ENCODE measurements around the gene CCDC169.
"Not testable (repeated sequence)": the region's sequence is repeated elsewhere in the genome, so short reads cannot be mapped to it uniquely, and the experiment has no call there.

Gene CCDC169

DNA sequence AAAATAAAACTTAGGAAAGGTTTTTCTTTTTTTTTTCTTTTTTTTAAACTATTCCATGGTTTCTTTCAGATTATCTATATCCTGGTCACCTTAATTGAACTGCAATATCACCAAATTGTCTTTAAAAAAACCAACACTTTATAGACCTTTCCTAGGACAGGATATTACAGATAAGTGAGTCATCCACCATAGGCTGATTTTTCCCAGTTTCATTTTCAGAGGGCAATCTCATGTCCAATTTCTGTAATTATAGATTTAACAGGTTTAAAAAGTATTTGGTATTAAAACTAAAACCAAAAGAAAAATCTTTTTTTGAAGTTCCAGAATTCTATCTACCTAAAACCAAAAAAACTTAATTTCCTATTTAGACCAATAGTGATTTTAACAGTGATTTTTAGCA, 35.4 kb upstream of the CCDC169 start:
- H3K9ac ChIP-seq (ENCODE audit: low read depth, low read length): peak overlapping the region; percentile 38
- H3K4me2 ChIP-seq (ENCODE audit: low read length): peak overlapping the region; percentile 57
- no peaks in the 10 kb centered on the region for H3K9me3 ChIP-seq (replicated peaks; ENCODE audit: low read length)
- H3K4me1 ChIP-seq (ENCODE audit: control insufficient read depth, insufficient read depth, low read length): peaks cover 9% of the 10 kb centered on the region
- H3K27me3 ChIP-seq (ENCODE audit: control insufficient read depth, insufficient read depth, low read length): no peaks in the 10 kb centered on the region
- peaks cover 39% of the 10 kb centered on the region for H3K36me3 ChIP-seq (ENCODE audit: insufficient read depth, low read length)
- no peak overlapping the region for H3K4me3 ChIP-seq (ENCODE audit: low read length)

GRCh38 chr13:36332255-36332654, 34.6 kb upstream of the CCDC169 start:
- H3K9ac ChIP-seq (ENCODE audit: low read depth, low read length); H3K4me3 ChIP-seq (ENCODE audit: low read length); H3K9me3 ChIP-seq (replicated peaks; ENCODE audit: low read length); H3K4me1 ChIP-seq (ENCODE audit: control insufficient read depth, insufficient read depth, low read length); H3K4me2 ChIP-seq (ENCODE audit: low read length); H3K27me3 ChIP-seq (ENCODE audit: control insufficient read depth, insufficient read depth, low read length): not testable (repeated sequence)
- peaks cover 46% of the 10 kb centered on the region for H3K36me3 ChIP-seq (ENCODE audit: insufficient read depth, low read length)

- Histone ChIP-seq H3K4me1 (ENCODE audit: control insufficient read depth, insufficient read depth, low read length) (peaks cover 9% of the 10 kb centered on the region), H3K9me3 (replicated peaks; ENCODE audit: low read length) (no peaks in the 10 kb centered on the region), H3K9ac (ENCODE audit: low read depth, low read length) (no peak overlapping the region), H3K36me3 (ENCODE audit: insufficient read depth, low read length) (peaks cover 55% of the 10 kb centered on the region), H3K27me3 (ENCODE audit: control insufficient read depth, insufficient read depth, low read length) (no peaks in the 10 kb centered on the region), H3K4me2 (ENCODE audit: low read length) (no peak overlapping the region), H3K4me3 (ENCODE audit: low read length) (no peak overlapping the region)
Observed at GRCh38 chr13:36331280-36331679, 33.7 kb upstream of the CCDC169 start.

DNA sequence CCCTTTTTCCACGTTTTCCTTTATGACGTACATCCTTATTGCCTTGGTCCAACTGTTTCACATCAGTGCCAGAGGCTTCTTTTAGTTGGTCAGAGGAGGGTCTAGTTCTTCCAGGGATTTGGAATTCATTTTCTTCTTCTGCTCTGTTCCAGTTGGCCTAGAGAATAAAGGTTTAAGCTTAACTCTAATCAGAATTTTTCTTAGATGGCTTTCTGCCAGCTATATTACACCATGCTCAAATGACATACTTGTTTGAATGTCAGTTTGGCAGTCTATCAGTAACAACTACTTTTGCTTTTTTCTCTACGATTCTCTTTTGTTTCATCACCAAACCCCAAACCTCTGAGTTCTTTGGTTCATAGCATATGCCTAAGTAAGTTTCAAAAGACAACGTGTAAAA, 31.7 kb upstream of the CCDC169 start:
- H3K4me2 ChIP-seq (ENCODE audit: low read length): no peak overlapping the region
- no peak overlapping the region for H3K4me3 ChIP-seq (ENCODE audit: low read length)
- no peak overlapping the region for H3K9ac ChIP-seq (ENCODE audit: low read depth, low read length)
- peaks cover 9% of the 10 kb centered on the region for H3K4me1 ChIP-seq (ENCODE audit: control insufficient read depth, insufficient read depth, low read length)
- H3K27me3 ChIP-seq (ENCODE audit: control insufficient read depth, insufficient read depth, low read length): no peaks in the 10 kb centered on the region
- H3K36me3 ChIP-seq (ENCODE audit: insufficient read depth, low read length): peaks cover 65% of the 10 kb centered on the region
- H3K9me3 ChIP-seq (replicated peaks; ENCODE audit: low read length): no peaks in the 10 kb centered on the region

- Histone ChIP-seq H3K4me1 (ENCODE audit: control insufficient read depth, insufficient read depth, low read length) (peaks cover 7% of the 10 kb centered on the region), H3K4me3 (ENCODE audit: low read length) (no peak overlapping the region), H3K9me3 (replicated peaks; ENCODE audit: low read length) (no peaks in the 10 kb centered on the region), H3K4me2 (ENCODE audit: low read length) (no peak overlapping the region), H3K27me3 (ENCODE audit: control insufficient read depth, insufficient read depth, low read length) (no peaks in the 10 kb centered on the region), H3K36me3 (ENCODE audit: insufficient read depth, low read length) (peaks cover 70% of the 10 kb centered on the region), H3K9ac (ENCODE audit: low read depth, low read length) (no peak overlapping the region)
Observed at GRCh38 chr13:36328821-36329220, 31.2 kb upstream of the CCDC169 start.

DNA sequence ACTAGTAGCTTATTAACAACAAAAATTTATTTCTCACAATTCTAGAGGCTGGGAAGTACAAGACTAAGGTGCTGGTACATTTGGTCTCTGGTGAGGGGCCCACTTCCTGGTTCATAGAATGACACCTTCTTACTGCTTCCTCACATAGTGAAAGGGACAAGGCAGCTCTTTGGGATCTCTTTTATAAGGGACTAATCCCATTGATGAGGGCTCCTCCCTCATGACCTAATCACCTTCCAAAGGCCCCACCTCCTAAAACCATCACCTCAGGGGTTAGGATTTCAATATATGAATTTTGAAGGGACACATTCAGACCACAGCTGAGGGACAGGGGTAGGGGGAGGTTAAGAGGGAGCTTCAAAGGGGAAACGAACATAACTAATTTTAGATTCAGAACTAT, 28.3 kb upstream of the CCDC169 start:
- no peak overlapping the region for H3K4me3 ChIP-seq (ENCODE audit: low read length)
- H3K4me1 ChIP-seq (ENCODE audit: control insufficient read depth, insufficient read depth, low read length): no peaks in the 10 kb centered on the region
- peaks cover 80% of the 10 kb centered on the region for H3K36me3 ChIP-seq (ENCODE audit: insufficient read depth, low read length)
- H3K9me3 ChIP-seq (replicated peaks; ENCODE audit: low read length): no peaks in the 10 kb centered on the region
- no peaks in the 10 kb centered on the region for H3K27me3 ChIP-seq (ENCODE audit: control insufficient read depth, insufficient read depth, low read length)
- H3K4me2 ChIP-seq (ENCODE audit: low read length): no peak overlapping the region
- H3K9ac ChIP-seq (ENCODE audit: low read depth, low read length): no peak overlapping the region

DNA sequence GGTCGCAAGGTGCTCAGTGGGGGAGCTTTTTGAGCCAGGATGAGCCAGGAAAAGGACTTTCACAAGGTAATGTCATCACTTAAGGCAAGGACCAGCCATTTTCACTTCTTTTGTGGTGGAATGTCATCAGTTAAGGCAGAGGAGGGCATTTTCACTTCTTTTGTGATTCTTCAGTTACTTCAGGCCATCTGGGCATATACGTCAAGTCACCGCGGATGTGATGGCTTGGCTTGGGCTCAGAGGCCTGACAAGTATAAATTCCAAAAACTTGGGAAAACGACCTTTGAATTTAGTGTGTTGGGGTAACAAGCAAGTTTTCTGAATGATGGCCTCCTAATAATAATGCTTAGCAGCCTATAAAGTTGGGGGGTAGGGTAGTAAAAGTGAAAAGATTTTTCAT, 27.3 kb upstream of the CCDC169 start:
- H3K9ac ChIP-seq (ENCODE audit: low read depth, low read length); H3K4me2 ChIP-seq (ENCODE audit: low read length); H3K4me3 ChIP-seq (ENCODE audit: low read length); H3K27me3 ChIP-seq (ENCODE audit: control insufficient read depth, insufficient read depth, low read length); H3K4me1 ChIP-seq (ENCODE audit: control insufficient read depth, insufficient read depth, low read length); H3K9me3 ChIP-seq (replicated peaks; ENCODE audit: low read length): not testable (repeated sequence)
- peaks cover 69% of the 10 kb centered on the region for H3K36me3 ChIP-seq (ENCODE audit: insufficient read depth, low read length)

DNA sequence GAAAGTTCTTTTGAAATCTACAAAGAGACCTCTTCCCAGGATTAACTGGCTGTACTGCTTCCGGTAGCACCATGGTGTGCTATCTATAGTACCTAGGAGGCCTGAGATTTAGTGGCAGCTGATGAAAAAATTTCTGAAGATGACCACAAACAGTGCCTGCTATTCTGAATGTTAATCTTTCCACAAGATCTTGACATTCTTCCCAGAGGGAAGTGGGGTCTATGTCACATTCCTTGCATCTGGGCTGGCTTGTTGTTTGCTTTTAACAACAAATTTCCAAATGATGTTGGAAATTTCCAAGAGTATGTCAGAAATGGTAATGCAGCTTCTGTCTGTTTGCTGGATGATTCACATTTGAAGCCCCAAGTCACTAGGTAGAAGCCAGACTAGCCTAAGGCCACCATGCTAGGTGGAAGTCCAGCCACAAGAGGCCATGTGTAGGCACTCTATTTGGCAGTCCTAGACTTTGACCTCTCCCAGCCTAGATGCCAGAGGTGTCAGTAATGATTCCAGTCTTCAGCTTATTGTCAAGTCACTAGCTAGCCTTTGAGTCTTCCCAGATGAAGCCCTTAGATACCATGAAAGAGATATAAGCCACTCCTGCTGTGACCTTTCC, 26.4 kb upstream of the CCDC169 start:
- Histone ChIP-seq H3K4me3 (ENCODE audit: low read length) (no peak overlapping the region), H3K27me3 (ENCODE audit: control insufficient read depth, insufficient read depth, low read length) (no peaks in the 10 kb centered on the region), H3K4me1 (ENCODE audit: control insufficient read depth, insufficient read depth, low read length) (no peaks in the 10 kb centered on the region), H3K36me3 (ENCODE audit: insufficient read depth, low read length) (peaks cover 62% of the 10 kb centered on the region), H3K4me2 (ENCODE audit: low read length) (no peak overlapping the region), H3K9ac (ENCODE audit: low read depth, low read length) (no peak overlapping the region), H3K9me3 (replicated peaks; ENCODE audit: low read length) (no peaks in the 10 kb centered on the region)

GRCh38 chr13:36323408-36323807, 25.8 kb upstream of the CCDC169 start:
- peaks cover 55% of the 10 kb centered on the region for H3K36me3 ChIP-seq (ENCODE audit: insufficient read depth, low read length)
- no peaks in the 10 kb centered on the region for H3K9me3 ChIP-seq (replicated peaks; ENCODE audit: low read length)
- no peaks in the 10 kb centered on the region for H3K4me1 ChIP-seq (ENCODE audit: control insufficient read depth, insufficient read depth, low read length)
- H3K4me3 ChIP-seq (ENCODE audit: low read length): no peak overlapping the region
- H3K9ac ChIP-seq (ENCODE audit: low read depth, low read length): no peak overlapping the region
- H3K27me3 ChIP-seq (ENCODE audit: control insufficient read depth, insufficient read depth, low read length): no peaks in the 10 kb centered on the region
- H3K4me2 ChIP-seq (ENCODE audit: low read length): no peak overlapping the region

DNA sequence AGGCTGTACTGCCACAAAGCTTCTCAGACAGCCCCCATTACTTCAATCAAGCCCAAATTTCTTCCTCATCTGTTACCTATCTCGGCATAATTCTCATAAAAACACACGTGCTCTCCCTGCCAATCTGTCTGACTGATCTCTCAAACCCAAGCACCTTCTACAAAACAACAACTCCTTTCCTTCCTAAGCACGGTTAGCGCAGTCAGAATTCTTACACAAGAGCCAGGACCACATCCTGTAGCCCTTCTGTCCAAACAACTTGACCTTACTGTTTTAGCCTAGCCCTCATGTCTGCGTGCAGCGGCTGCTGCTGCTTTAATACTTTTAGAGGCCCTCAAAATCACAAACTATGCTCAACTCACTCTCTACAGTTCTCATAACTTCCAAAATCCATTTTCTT, 22.2 kb upstream of the CCDC169 start:
- not testable (repeated sequence) for H3K4me1 ChIP-seq (ENCODE audit: control insufficient read depth, insufficient read depth, low read length); H3K9me3 ChIP-seq (replicated peaks; ENCODE audit: low read length); H3K27me3 ChIP-seq (ENCODE audit: control insufficient read depth, insufficient read depth, low read length); H3K4me3 ChIP-seq (ENCODE audit: low read length); H3K4me2 ChIP-seq (ENCODE audit: low read length); H3K9ac ChIP-seq (ENCODE audit: low read depth, low read length)
- peaks cover 26% of the 10 kb centered on the region for H3K36me3 ChIP-seq (ENCODE audit: insufficient read depth, low read length)

GRCh38 chr13:36313047-36313969, 15.7 kb upstream of the CCDC169 start:
- peaks cover 47% of the 10 kb centered on the region for H3K36me3 ChIP-seq (ENCODE audit: insufficient read depth, low read length)
- no peak overlapping the region for H3K9ac ChIP-seq (ENCODE audit: low read depth, low read length)

More at GRCh38 chr13:36313047-36313969, 15.7 kb upstream of the CCDC169 start:
- no peaks in the 10 kb centered on the region for H3K4me1 ChIP-seq (ENCODE audit: control insufficient read depth, insufficient read depth, low read length)
- no peaks in the 10 kb centered on the region for H3K27me3 ChIP-seq (ENCODE audit: control insufficient read depth, insufficient read depth, low read length)
- H3K4me3 ChIP-seq (ENCODE audit: low read length): no peak overlapping the region
- H3K9me3 ChIP-seq (replicated peaks; ENCODE audit: low read length): no peaks in the 10 kb centered on the region
- no peak overlapping the region for H3K4me2 ChIP-seq (ENCODE audit: low read length)

Data from skeletal muscle satellite cell (primary cell).